ENCODE data around the gene PRR7. TPM values are rescaled to one million over a fixed set of nuclear protein-coding genes. Genes with fewer than 3 reads are reported as not detected.

The PRR7 gene
- total and polyA plus RNA-seq, 2 of the 4 experiments (the other 2 are of a cell fraction) = 1.1 to 10.1 TPM

DNA sequence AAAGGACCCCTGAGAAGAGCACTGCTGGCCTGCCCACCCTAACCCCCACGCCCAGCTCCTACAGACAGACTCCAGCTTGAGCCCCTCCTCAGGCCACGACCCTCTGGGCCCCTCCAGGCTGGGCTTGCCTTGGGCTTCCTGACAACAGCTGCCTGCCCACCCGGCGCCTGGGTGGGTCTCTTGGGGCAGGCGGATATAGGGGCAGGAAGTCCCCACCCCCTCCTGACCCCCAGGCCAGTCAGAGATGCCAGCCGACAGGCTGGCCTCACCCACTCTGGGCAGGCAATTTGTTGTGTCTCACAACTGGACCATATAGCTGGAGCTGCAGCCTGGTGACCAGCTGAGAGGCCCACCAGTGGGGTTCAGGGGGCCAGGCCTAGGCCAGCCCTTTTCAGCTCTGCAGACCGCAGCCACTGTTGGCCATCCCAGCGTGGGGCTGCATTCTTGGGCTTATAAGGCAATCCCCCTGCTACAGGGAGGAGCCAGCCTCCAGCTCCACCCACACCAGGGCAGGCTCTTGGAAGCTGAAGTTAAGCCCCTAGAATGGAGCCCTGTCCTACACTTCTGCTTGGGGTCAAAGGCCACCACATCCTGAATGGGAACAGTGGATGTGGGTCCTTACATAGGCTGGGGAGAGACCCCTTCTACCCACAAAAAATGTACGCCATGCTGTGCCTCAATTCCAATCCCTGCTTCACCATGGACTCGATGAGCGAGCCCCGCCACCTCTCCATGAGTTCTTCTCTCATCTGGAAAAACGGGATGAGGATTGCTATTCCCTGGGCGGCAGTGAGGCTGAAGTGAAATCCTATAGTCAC, 48.8 kb downstream of the PRR7 start:
- no TSS peak for BruUV-seq (replicated peaks)
- intact Hi-C loops (cut with micrococcal nuclease) = loop anchor here (2.0 kb wide), 1 partner anchor 23 kb away; the partner anchor contains the start of gene DBN1

More for the DNA sequence above, 48.8 kb downstream of the PRR7 start:
- WGBS, 2 experiments (ENCODE audit: extremely low coverage in 2 of 2, insufficient read length in 1 of 2) = 0% methylated on average over 2 of the region's 14 CpGs; no CpG with 5 or more reads in 1 of the 2 experiments
- in situ Hi-C loops (cut with MboI; ENCODE audit: low sequenced_read_pairs) (no loop called here), dilution Hi-C loops (cut with HindIII; ENCODE audit: low sequenced_read_pairs, unreplicated experiment) (no loop called here)
- Histone ChIP-seq H4K91ac (ENCODE audit: insufficient read depth, low read depth, low read length) (peak overlapping the region; percentile 99), H3K9me3 (ENCODE audit: control insufficient read depth, insufficient read depth, low read length) (no peaks in the 10 kb centered on the region), H2BK120ac (ENCODE audit: low read depth, low read length) (peak overlapping the region; percentile 93), H3K79me1 (ENCODE audit: low read depth in 1 of 2, low read length in 2 of 2) (peaks cover 24 to 66% of the 10 kb centered on the region in 2 experiments), H3K14ac (replicated peaks; ENCODE audit: low read depth, low read length) (peak overlapping the region; percentile 99), H2BK20ac (ENCODE audit: low read depth, low read length) (peak overlapping the region; percentile 85), H2BK15ac (ENCODE audit: low read depth, low read length) (peak overlapping the region; percentile 87; the same call in 1 of the 3 replicates), H3K4ac (ENCODE audit: low read depth, low read length) (peak overlapping the region; percentile 100), H2BK5ac (ENCODE audit: low read depth, low read length, poor library complexity, severe bottlenecking) (peak overlapping the region; percentile 100), H3K4me1 (ENCODE audit: control insufficient read depth, insufficient read depth, low read length) (peaks cover 35% of the 10 kb centered on the region), H3K27me3 (ENCODE audit: control insufficient read depth, insufficient read depth, low read length) (no peaks in the 10 kb centered on the region), H3K18ac (ENCODE audit: low read depth, low read length) (peak overlapping the region; percentile 94), H2AK5ac (ENCODE audit: low read depth, low read length) (peak overlapping the region; percentile 100), H3K56ac (ENCODE audit: extremely low read depth, insufficient read depth, low read length) (peak overlapping the region; percentile 90), H3K4me2 (ENCODE audit: low read depth, low read length) (peak overlapping the region; percentile 82), H4K5ac (ENCODE audit: low read depth, low read length) (peak overlapping the region; percentile 95), H4K20me1 (ENCODE audit: insufficient read depth, low read length) (peaks cover 66% of the 10 kb centered on the region), H3K9ac (ENCODE audit: low read depth, low read length) (peak overlapping the region; percentile 100), H3K23ac (ENCODE audit: low read depth, low read length) (peak overlapping the region; percentile 100), H3K27ac (ENCODE audit: insufficient read depth, low read length) (peak overlapping the region; percentile 100), H2AK9ac (replicated peaks; ENCODE audit: low read depth, low read length, poor library complexity) (peak overlapping the region; percentile 100), H3K4me3 (ENCODE audit: insufficient read depth, low read depth, low read length) (peak overlapping the region; percentile 91), H2AFZ (replicated peaks; ENCODE audit: low read length, poor library complexity) (peak overlapping the region; percentile 82), H3K9me1 (ENCODE audit: insufficient read depth, low read length) (peaks cover 9% of the 10 kb centered on the region), H4K8ac (ENCODE audit: low read depth in 2 of 2, low read length in 2 of 2) (peak overlapping the region; percentile 96 to 97), H3K36me3 (ENCODE audit: control insufficient read depth, insufficient read depth, low read length) (peaks cover 48% of the 10 kb centered on the region)
- POLR2A ChIA-PET (ENCODE audit: unreplicated experiment) = interaction anchor here (0.6 to 2.1 kb wide), 8 partner anchors 10 to 942 kb away, joined by 3 to 11 read pairs (median 3); partner anchors contain the start of gene GRK6
- ATAC-seq (ENCODE audit: low read depth) (peak; percentile 40), DNase-seq (peak; percentile 88)
- TF ChIP-seq RCOR1 (IDR thresholded peaks at IDR 0.05; ENCODE audit: insufficient replicate concordance, low read length) (no peak), NFE2L2 (IDR thresholded peaks at IDR 0.05; ENCODE audit: low read depth, low read length) (no peak), POLR2A (IDR thresholded peaks at IDR 0.05; ENCODE audit: low read depth, low read length) (peak; percentile 76), RFX5 (IDR thresholded peaks at IDR 0.05; ENCODE audit: low read depth, low read length) (no peak), CEBPB (IDR thresholded peaks at IDR 0.05; ENCODE audit: low read depth, low read length) (0 out of 2 replicates have a peak, but pooled peaks have one; percentile 2), MAZ (IDR thresholded peaks at IDR 0.05; ENCODE audit: borderline replicate concordance, low read depth, low read length) (peak; percentile 65; the same call in 1 of the 2 replicates)
- TF ChIP-seq, protein P1, sequence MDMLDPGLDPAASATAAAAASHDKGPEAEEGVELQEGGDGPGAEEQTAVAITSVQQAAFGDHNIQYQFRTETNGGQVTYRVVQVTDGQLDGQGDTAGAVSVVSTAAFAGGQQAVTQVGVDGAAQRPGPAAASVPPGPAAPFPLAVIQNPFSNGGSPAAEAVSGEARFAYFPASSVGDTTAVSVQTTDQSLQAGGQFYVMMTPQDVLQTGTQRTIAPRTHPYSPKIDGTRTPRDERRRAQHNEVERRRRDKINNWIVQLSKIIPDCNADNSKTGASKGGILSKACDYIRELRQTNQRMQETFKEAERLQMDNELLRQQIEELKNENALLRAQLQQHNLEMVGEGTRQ (IDR thresholded peaks at IDR 0.05; ENCODE audit: low read depth, low read length) = no peak
- CTCF ChIA-PET = interaction anchor here (0.9 to 1.6 kb wide), 2 partner anchors 38 to 51 kb away, joined by 4 to 6 read pairs; no protein-coding TSS in a partner anchor

All from IMR-90 (cell line).